RCC 7860 (cell line): Measurements from ENCODE around the gene CNKSR3.

Experiments used
- DNase-seq: peaks from one replicate; pipeline ENCODE4 v3.0.0-alpha.2; 2015; ENCODE audit warnings: low spot score
- FAIRE-seq: peaks from 2 replicates; lab custom pipeline; 2012; peaks lifted over from hg19 to GRCh38; lab: Jason Lieb, UNC

Gene CNKSR3

GRCh38 chr6:154429711-154430110, 80.8 kb downstream of the CNKSR3 start:
- no peak for FAIRE-seq
- DNase-seq, result no peak

GRCh38 chr6:154428897-154429296, 81.6 kb downstream of the CNKSR3 start:
- no peak for DNase-seq
- FAIRE-seq, result no peak

DNA sequence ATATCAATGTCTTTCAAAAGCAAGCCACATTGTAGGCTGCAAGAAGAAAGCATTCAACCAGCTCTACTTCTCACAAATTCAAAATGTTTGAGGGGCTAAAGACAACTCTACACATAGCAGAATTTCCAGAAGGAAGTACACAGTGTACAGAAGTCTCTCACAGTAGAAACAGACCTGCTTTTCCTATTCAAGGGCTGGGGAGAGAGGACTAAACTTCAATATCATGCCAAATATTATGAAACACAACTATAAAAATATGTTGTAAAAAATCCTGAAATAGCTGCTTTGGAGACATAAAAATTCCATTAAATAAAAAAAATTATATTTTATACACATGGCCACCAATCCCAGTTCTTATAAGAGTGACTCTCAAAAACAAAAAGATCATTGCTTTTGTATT, 83.0 kb downstream of the CNKSR3 start:
- DNase-seq (no peak), FAIRE-seq (no peak)

GRCh38 chr6:154426997-154427396, 83.5 kb downstream of the CNKSR3 start:
- DNase-seq, result no peak
- no peak for FAIRE-seq

GRCh38 chr6:154425034-154425433, 85.5 kb downstream of the CNKSR3 start:
- no peak for FAIRE-seq
- DNase-seq, result no peak

GRCh38 chr6:154414021-154414813, 96.3 kb downstream of the CNKSR3 start:
- peak; percentile 87 for DNase-seq

DNA sequence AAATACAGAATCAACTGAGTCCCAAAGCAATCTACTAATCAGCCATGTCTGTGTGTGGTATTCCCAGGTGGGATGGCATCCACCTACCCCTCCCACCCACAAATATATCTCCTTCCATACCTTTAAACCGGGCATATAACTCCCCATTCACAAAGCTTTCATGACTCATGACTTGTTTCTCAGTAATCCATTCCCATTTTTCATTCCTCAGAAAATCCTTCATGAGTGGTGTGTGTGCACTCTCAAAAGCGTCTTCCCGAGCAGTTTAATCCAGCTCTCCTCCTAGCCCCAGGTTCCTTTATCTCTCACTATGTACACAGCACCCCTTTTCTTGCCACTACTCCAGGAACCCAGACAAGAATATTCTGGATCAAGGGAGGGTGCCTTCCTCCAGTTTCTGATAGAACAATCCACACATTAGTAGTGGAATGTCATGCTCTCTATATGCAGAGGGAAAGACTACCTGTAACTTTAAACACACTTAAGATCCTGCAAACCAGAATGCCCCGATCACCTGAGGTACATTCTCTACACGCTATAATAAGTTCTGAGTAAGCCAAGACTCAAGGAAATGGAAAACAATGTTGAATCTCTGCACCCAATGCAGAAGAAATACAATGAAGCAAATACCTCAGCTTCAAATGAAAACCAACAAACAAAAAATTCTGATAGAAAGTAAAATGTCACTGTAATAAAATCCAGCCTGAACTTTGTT, 98.2 kb downstream of the CNKSR3 start:
- DNase-seq, result peak; percentile 33
- FAIRE-seq, result peak; percentile 64

More at GRCh38 chr6:154414021-154414813, 96.3 kb downstream of the CNKSR3 start:
- FAIRE-seq, result peak; percentile 77

- FAIRE-seq (no peak), DNase-seq (no peak)
Observed at GRCh38 chr6:154411076-154411475, 99.4 kb downstream of the CNKSR3 start.

- peak; percentile 99 for FAIRE-seq
- peak; percentile 96 for DNase-seq
Observed at GRCh38 chr6:154410619-154411072, 99.8 kb downstream of the CNKSR3 start.

GRCh38 chr6:154408891-154409500, 101.5 kb downstream of the CNKSR3 start:
- DNase-seq, result no peak

DNA sequence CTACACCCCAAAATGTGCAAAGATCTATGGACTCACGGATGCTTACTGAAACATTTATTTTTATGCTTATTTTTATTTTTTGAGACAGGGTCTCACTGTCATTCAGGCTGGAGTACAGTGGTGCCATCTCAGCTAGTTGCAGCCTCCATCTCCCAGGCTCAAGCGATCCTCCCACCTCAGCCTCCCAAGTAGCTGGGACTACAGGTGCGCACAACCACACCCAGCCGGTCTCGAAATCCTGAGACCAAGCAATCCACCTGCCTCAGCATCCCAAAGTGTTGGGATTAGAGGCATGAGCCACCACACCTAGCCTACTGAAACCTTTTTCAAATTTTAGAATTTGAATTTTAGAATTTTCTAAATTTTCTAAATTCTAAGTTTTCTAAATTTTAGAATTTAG, 103.0 kb downstream of the CNKSR3 start:
- DNase-seq (no peak), FAIRE-seq (no peak)

More at GRCh38 chr6:154408891-154409500, 101.5 kb downstream of the CNKSR3 start:
- FAIRE-seq, result no peak

- no peak for FAIRE-seq
- DNase-seq, result no peak
Observed at GRCh38 chr6:154406869-154407268, 103.6 kb downstream of the CNKSR3 start.

GRCh38 chr6:154406301-154406700, 104.2 kb downstream of the CNKSR3 start:
- DNase-seq (no peak), FAIRE-seq (no peak)

- FAIRE-seq, result no peak
- no peak for DNase-seq
Observed at GRCh38 chr6:154404791-154405400, 105.6 kb downstream of the CNKSR3 start.

DNA sequence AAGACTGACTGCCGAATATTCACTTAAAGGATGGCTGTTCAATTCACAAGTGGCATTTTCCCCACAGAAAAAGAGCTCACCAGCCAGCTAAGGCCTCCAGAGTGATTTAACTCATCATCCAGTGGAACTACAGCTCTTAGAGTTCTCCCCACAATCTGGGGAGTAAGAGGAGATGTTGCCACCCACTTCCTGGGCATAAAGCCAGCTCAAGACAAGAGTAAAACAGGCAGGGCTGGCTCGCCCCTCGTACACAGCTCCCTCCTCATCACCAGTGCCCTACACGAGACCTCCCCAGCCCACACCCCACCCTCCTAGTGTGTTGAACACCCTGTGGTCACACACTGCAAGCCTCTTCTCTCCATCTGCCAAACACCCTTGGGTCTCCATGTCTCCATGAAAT, 106.7 kb downstream of the CNKSR3 start:
- FAIRE-seq (no peak), DNase-seq (peak; percentile 48)

- DNase-seq, result no peak
- no peak for FAIRE-seq
Observed at GRCh38 chr6:154402081-154402780, 108.3 kb downstream of the CNKSR3 start.

DNA sequence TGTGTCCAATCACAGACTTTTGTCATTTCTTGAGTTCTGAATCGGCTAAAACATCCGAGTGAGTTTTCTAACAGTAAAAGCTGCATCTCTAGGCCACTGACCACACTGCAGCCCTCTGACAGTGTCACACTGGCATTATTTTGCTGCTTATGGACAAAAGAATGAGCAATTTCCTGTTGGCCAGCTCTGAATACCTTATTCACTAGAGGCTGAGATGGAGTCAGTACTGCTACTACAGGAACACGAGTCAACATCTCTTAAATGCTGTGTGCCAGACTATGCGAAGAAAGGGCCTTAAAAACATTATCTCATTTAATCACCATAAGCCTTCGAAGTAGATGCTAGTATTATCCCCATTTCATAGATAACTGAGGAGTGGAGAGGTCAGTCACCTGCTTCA, 111.4 kb downstream of the CNKSR3 start:
- DNase-seq (peak; percentile 70), FAIRE-seq (no peak)

DNA sequence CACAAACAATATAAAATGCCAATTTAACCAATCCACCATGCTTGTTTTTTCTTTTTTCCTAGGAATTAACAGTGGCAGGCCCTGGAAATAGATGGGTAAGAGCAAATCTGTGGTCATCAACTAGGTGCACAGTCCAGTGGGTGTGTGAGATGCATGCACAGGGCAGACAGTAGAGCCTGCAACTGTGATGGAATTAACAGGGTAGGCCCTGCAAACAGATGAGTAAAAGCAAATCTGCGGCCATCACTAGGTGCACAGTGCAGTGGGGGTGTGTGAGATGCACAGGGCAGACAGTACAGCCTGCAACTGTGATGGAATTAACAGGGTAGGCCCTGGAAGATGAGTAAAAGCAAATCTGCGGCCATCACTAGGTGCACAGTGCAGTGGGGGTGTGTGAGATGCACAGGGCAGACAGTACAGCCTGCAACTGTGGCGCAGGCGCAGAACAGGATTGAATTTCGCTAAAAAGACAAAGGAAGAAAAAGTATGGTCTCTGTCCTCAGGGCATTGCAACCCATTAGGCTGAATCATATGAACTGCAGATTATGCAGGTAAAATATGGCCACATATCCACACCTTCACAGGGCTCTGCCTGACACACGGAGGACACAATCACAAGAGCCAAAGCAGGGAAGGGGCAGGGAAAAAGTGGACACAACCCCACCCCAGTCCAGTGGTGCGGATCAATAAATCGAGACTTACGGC, 112.8 kb downstream of the CNKSR3 start:
- FAIRE-seq (no peak), DNase-seq (no peak)

GRCh38 chr6:154395878-154396277, 114.6 kb downstream of the CNKSR3 start:
- FAIRE-seq (no peak), DNase-seq (no peak)

GRCh38 chr6:154395316-154395715, 115.2 kb downstream of the CNKSR3 start:
- FAIRE-seq, result no peak
- no peak for DNase-seq
